WTC11 (cell line): ENCODE measurements around the gene IL27RA.

Source experiments
- ATF1 ChIP-seq: sonication (generic); formaldehyde crosslinking; IDR thresholded peaks from 2 replicates; pipeline ENCODE4 v1.8.1; 2023; ENCODE audit warnings: mild to moderate bottlenecking, moderate library complexity, missing genetic modification reagents
- CTCF ChIP-seq: fragments of 200-600 bp; IDR thresholded peaks from 2 replicates; pipeline ENCODE4 v1.8.0; 2022; ENCODE audit warnings: antibody characterized with exemption
- FOXK1 ChIP-seq: sonication (generic); formaldehyde crosslinking; IDR thresholded peaks from 2 replicates; pipeline ENCODE4 v1.8.0; 2022; ENCODE audit warnings: mild to moderate bottlenecking, moderate library complexity, missing genetic modification reagents
- FOXP1 ChIP-seq: sonication (generic); formaldehyde crosslinking; IDR thresholded peaks from 2 replicates; pipeline ENCODE4 v1.8.0; 2022; ENCODE audit warnings: missing genetic modification reagents, mild to moderate bottlenecking, moderate library complexity, borderline replicate concordance
- IRF2 ChIP-seq: sonication (generic); formaldehyde crosslinking; IDR thresholded peaks from 2 replicates; pipeline ENCODE4 v1.8.0; 2022; ENCODE audit warnings: low read depth, missing genetic modification reagents, borderline replicate concordance
- NFE2L1 ChIP-seq: sonication (generic); formaldehyde crosslinking; IDR thresholded peaks from 2 replicates; pipeline ENCODE4 v1.8.1; 2023; ENCODE audit warnings: missing genetic modification reagents
- SMAD3 ChIP-seq: sonication (generic); formaldehyde crosslinking; IDR thresholded peaks from 2 replicates; pipeline ENCODE4 v1.8.0; 2022; ENCODE audit warnings: missing genetic modification reagents, mild to moderate bottlenecking, borderline replicate concordance
- SP1 ChIP-seq: sonication (generic); formaldehyde crosslinking; conservative IDR thresholded peaks from 2 replicates; pipeline ENCODE4 v1.8.1; 2022; ENCODE audit warnings: missing genetic modification reagents
- TCF7 ChIP-seq: sonication (generic); formaldehyde crosslinking; IDR thresholded peaks from 2 replicates; pipeline ENCODE4 v1.8.0; 2022; ENCODE audit warnings: mild to moderate bottlenecking, low read depth, missing genetic modification reagents, moderate library complexity
- TEAD1 ChIP-seq: sonication (generic); formaldehyde crosslinking; IDR thresholded peaks from 2 replicates; pipeline ENCODE4 v1.8.0; 2022; ENCODE audit warnings: mild to moderate bottlenecking, missing genetic modification reagents

GRCh38 chr19:14000691-14001375, 30.7 kb upstream of the IL27RA start:
- no peak for TF ChIP-seq CTCF
- TF ChIP-seq NFE2L1, result no peak
- no peak for TF ChIP-seq IRF2 (CRISPR knock-in tag)
- no peak for TF ChIP-seq TEAD1 (CRISPR knock-in tag)
- TF ChIP-seq FOXK1 (CRISPR knock-in tag), result no peak
- TF ChIP-seq FOXP1 (CRISPR knock-in tag), result no peak
- TF ChIP-seq SMAD3, result no peak
- no peak for TF ChIP-seq ATF1 (CRISPR knock-in tag)
- no peak for TF ChIP-seq SP1 (CRISPR knock-in tag)
- no peak for TF ChIP-seq TCF7 (CRISPR knock-in tag)
